Panc1 (cell line): ENCODE measurements around the gene SLC4A11. TPM values are rescaled to one million over a fixed set of nuclear protein-coding genes. Genes with fewer than 3 reads are reported as not detected.

Source experiments
- ATAC-seq: fragments of 200-7000 bp; cut with Tn5 transposase; 2 replicates; pipeline ENCODE4 v1.9.1; 2020; ENCODE audit warnings: mild to moderate bottlenecking, moderate library complexity
- BruUV-seq: library from RNA; stranded (reverse); fragments of 400-500 nt; replicated peaks from 2 replicates; lab custom pipeline; 2021; lab: Mats Ljungman, UMichigan
- CTCF ChIA-PET: fragments of 300-600 bp; sonication (Branson Sonifier 250); formaldehyde crosslinking; loops from one replicate; lab custom pipeline; 2022; ENCODE audit warnings: antibody characterized with exemption; lab: Charles Lee
- POLR2A ChIA-PET: fragments of 300-600 bp; sonication (Branson Sonifier 250); formaldehyde crosslinking; loops from one replicate; lab custom pipeline; 2022; ENCODE audit warnings: antibody characterized with exemption; lab: Charles Lee
- DNase-seq: peaks from one replicate; pipeline ENCODE4 v3.0.0-alpha.2; 2010; ENCODE audit warnings: low read depth, low spot score
- H3K27ac ChIP-seq: 2 replicates; pipeline ENCODE4 v1.5.1; 2011; ENCODE audit warnings: mild to moderate bottlenecking, low read length, inconsistent platforms
- H3K27me3 ChIP-seq: fragments of 200-500 bp; sonication (Bioruptor generic); 2 replicates; pipeline ENCODE4 v1.6.0; 2014; ENCODE audit warnings: low read length, inconsistent platforms; ENCODE audit not compliant: control insufficient read depth, insufficient read depth
- H3K36me3 ChIP-seq: fragments of 200-500 bp; sonication (Bioruptor generic); 2 replicates; pipeline ENCODE4 v1.5.1; 2014; ENCODE audit warnings: inconsistent platforms, mild to moderate bottlenecking, low read length, moderate library complexity; ENCODE audit not compliant: control insufficient read depth, insufficient read depth
- H3K4me1 ChIP-seq: 2 replicates; pipeline ENCODE4 v1.5.1; 2011; ENCODE audit warnings: inconsistent platforms, mild to moderate bottlenecking, low read length, moderate library complexity; ENCODE audit not compliant: control insufficient read depth, insufficient read depth
- H3K4me3 ChIP-seq, 2 experiments: 2 replicates each; pipeline ENCODE4 v1.5.1; 2011 to 2012; ENCODE audit warnings: low read depth in 2 of 2, low read length in 2 of 2, mild to moderate bottlenecking in 2 of 2, inconsistent platforms in 1 of 2, moderate library complexity in 1 of 2
- H3K9me3 ChIP-seq: fragments of 200-500 bp; sonication (Bioruptor generic); 2 replicates; pipeline ENCODE4 v1.5.1; 2014; ENCODE audit warnings: low read depth, mild to moderate bottlenecking, inconsistent platforms, low read length, moderate library complexity; ENCODE audit not compliant: control insufficient read depth, insufficient read depth
- POLR2AphosphoS5 ChIP-seq: IDR thresholded peaks from 2 replicates; pipeline ENCODE4 v1.6.1; 2012; ENCODE audit warnings: mild to moderate bottlenecking, low read depth, low read length, moderate library complexity
- SIN3A ChIP-seq: IDR thresholded peaks from 2 replicates; pipeline ENCODE4 v1.6.1; 2012; ENCODE audit warnings: low read depth, mild to moderate bottlenecking, low read length, moderate library complexity, borderline replicate concordance; ENCODE audit not compliant: insufficient read depth
- TCF7L2 ChIP-seq: IDR thresholded peaks from 2 replicates; pipeline ENCODE4 v1.6.1; 2011; ENCODE audit warnings: mild to moderate bottlenecking, low read depth, low read length, inconsistent platforms
- in situ Hi-C: cut with HindIII; loops from 2 replicates; pipeline ENCODE4 v1.10.0; 2016; ENCODE audit warnings: low sequenced_read_pairs, low pct_unique_long_range_greater_than_20kb
- intact Hi-C: fragments of 100-400 bp; cut with micrococcal nuclease; formaldehyde crosslinking; loops from one replicate; pipeline ENCODE4 v1.10.0; 2022; ENCODE audit not compliant: unreplicated experiment
- total RNA-seq: library from RNA; stranded (reverse); gene quantifications from one replicate; pipeline ENCODE4 v1.2.1, GENCODE V29; 2021; ENCODE audit not compliant: unreplicated experiment
- TF ChIP-seq, protein P1 (sequence below): fragments of 450-650 bp; IDR thresholded peaks from 2 replicates; pipeline ENCODE4 v1.5.1; 2017; ENCODE audit warnings: mild to moderate bottlenecking
- TF ChIP-seq, protein P2 (sequence below), 2 experiments: IDR thresholded peaks; 2 replicates each; pipeline ENCODE4 v1.6.1; 2011 to 2012; ENCODE audit warnings: low read depth in 2 of 2, control low read depth in 1 of 2, low read length in 1 of 2, mild to moderate bottlenecking in 1 of 2, moderate library complexity in 1 of 2; ENCODE audit not compliant: insufficient read depth in 1 of 2

Gene SLC4A11
- total RNA-seq, 1 experiment from 2014 or later, result 144 TPM

DNA sequence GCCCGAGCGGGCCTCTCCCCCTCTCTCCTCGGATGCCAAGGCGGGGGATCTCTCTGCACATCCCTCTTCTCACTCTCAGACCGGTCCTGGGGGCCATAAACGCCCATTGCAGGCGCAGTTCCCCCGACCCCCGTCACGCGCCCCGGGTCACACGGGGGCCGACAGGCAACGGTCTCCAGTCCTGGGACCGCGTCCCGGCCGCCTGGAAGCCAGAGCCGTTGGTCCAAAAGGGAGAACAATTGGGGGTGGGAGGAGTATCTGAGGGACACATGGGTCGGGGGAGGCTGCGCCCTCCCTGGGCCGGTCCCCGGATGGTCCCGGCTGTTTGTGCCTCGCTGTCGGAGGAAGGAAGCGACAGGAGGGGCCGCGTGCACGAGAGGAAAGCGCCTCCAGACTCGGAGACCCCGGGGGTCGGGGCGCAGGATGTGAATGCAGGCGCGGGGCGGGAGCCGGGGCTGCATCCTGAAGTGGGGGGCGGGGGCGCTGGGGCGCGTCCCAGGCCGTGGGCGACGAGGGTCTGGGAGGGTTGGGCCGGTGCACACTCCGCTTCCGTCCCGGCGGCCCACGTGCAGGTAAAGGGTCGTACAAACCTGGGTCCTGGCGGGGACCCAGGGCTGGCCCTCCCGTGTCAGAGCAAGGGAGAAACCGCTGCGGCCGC is 903 bp downstream of the SLC4A11 start:
- peak overlapping the region; percentile 70 to 85 for H3K4me3 ChIP-seq
- TF ChIP-seq, protein P1, sequence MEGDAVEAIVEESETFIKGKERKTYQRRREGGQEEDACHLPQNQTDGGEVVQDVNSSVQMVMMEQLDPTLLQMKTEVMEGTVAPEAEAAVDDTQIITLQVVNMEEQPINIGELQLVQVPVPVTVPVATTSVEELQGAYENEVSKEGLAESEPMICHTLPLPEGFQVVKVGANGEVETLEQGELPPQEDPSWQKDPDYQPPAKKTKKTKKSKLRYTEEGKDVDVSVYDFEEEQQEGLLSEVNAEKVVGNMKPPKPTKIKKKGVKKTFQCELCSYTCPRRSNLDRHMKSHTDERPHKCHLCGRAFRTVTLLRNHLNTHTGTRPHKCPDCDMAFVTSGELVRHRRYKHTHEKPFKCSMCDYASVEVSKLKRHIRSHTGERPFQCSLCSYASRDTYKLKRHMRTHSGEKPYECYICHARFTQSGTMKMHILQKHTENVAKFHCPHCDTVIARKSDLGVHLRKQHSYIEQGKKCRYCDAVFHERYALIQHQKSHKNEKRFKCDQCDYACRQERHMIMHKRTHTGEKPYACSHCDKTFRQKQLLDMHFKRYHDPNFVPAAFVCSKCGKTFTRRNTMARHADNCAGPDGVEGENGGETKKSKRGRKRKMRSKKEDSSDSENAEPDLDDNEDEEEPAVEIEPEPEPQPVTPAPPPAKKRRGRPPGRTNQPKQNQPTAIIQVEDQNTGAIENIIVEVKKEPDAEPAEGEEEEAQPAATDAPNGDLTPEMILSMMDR, result no peak
- TF ChIP-seq, protein P2, sequence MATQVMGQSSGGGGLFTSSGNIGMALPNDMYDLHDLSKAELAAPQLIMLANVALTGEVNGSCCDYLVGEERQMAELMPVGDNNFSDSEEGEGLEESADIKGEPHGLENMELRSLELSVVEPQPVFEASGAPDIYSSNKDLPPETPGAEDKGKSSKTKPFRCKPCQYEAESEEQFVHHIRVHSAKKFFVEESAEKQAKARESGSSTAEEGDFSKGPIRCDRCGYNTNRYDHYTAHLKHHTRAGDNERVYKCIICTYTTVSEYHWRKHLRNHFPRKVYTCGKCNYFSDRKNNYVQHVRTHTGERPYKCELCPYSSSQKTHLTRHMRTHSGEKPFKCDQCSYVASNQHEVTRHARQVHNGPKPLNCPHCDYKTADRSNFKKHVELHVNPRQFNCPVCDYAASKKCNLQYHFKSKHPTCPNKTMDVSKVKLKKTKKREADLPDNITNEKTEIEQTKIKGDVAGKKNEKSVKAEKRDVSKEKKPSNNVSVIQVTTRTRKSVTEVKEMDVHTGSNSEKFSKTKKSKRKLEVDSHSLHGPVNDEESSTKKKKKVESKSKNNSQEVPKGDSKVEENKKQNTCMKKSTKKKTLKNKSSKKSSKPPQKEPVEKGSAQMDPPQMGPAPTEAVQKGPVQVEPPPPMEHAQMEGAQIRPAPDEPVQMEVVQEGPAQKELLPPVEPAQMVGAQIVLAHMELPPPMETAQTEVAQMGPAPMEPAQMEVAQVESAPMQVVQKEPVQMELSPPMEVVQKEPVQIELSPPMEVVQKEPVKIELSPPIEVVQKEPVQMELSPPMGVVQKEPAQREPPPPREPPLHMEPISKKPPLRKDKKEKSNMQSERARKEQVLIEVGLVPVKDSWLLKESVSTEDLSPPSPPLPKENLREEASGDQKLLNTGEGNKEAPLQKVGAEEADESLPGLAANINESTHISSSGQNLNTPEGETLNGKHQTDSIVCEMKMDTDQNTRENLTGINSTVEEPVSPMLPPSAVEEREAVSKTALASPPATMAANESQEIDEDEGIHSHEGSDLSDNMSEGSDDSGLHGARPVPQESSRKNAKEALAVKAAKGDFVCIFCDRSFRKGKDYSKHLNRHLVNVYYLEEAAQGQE (IDR thresholded peaks at IDR 0.05; ENCODE audit: insufficient read depth in 1 of 2, low read depth in 2 of 2, low read length in 1 of 2), result no peak
- TF ChIP-seq TCF7L2 (no peak), POLR2AphosphoS5 (no peak), SIN3A (no peak)
- ChIA-PET CTCF (no interaction called here), POLR2A (no interaction called here)
- ATAC-seq (no peak; the same call in 1 of the 2 replicates), DNase-seq (no peak)
- H3K36me3 ChIP-seq, result no peaks in the 10 kb centered on the region; the same call in 1 of the 2 replicates
- intact Hi-C loops (no loop called here), in situ Hi-C loops (no loop called here)
- H3K27me3 ChIP-seq, result no peaks in the 10 kb centered on the region
- H3K27ac ChIP-seq, result peak overlapping the region; percentile 42; the same call in 1 of the 2 replicates
- no peaks in the 10 kb centered on the region for H3K9me3 ChIP-seq
- BruUV-seq, result no TSS peak
- peaks cover 23% of the 10 kb centered on the region for H3K4me1 ChIP-seq

DNA sequence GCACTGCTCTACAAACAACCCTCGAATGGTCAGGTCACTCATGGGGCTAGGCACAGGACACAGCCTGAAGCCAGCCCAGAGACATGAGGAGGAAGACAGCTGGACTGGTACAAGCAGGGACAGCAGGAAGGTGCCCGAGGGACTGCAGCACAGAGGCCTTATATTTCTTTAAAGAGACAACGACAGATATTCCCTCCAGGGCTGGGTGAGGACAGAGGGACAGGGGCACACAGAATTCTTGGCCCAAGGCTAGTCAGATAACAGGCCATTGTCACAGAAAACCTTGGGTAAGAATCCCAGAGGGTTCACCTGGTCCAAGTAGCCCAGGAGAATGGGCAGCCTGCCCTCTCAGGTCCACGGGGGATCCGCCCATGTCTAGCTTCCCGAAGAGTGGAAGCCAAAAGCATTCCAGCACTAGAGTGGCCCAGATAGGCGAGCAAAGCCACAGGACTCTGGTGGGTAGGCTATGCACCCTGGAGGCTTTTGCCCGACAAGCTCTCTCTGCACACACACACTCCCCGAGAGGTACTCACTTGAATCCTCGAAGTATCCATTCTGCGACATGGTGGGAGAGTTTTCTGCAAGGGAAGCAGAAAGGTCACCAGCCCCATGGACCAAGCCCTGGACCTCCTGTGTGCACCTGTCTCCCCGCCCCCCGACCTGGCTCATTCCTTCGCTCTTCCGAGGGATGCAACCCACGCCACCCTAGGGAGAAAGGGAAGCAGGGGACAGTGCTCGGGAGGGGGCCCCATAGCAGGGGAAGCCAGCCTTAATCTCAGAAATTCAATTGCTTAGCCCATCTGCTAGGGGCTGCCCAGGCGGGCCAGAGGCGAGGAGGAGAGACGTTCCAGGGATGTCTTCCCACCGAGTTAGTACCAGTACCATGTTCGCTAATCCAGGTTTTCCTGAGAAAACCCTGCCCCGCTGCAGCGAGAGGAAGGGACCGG is 1.7 kb downstream of the SLC4A11 start:
- ChIA-PET POLR2A (no interaction called here), CTCF (no interaction called here)
- Histone ChIP-seq H3K4me3 (peak overlapping the region; percentile 70 to 85), H3K4me1 (peaks cover 26% of the 10 kb centered on the region), H3K27me3 (no peaks in the 10 kb centered on the region), H3K27ac (peak overlapping the region; percentile 56; the same call in 1 of the 2 replicates), H3K9me3 (no peaks in the 10 kb centered on the region), H3K36me3 (no peaks in the 10 kb centered on the region; the same call in 1 of the 2 replicates)
- no TSS peak for BruUV-seq
- DNase-seq (no peak), ATAC-seq (no peak)
- in situ Hi-C loops (no loop called here), intact Hi-C loops (no loop called here)
- TF ChIP-seq SIN3A, result no peak
- TF ChIP-seq, protein P2 (IDR thresholded peaks at IDR 0.05; ENCODE audit: insufficient read depth in 1 of 2, low read depth in 2 of 2, low read length in 1 of 2), result no peak
- TF ChIP-seq, protein P1, result no peak
- TF ChIP-seq POLR2AphosphoS5, result no peak
- no peak for TF ChIP-seq TCF7L2
